GM13977 (cell line): ENCODE data around the gene PRDM16.

Experiments used
- DNase-seq: peaks from one replicate; pipeline ENCODE4 v3.0.0; 2012; ENCODE audit warnings: low spot score
- in situ Hi-C: fragments of 300-500 bp; cut with MboI; formaldehyde crosslinking; loops from one replicate; pipeline ENCODE4 v1.12.0; 2022; ENCODE audit warnings: low sequenced_read_pairs, low pct_unique_long_range_greater_than_20kb, mixed read lengths, inconsistent platforms; ENCODE audit not compliant: unreplicated experiment
- TF ChIP-seq, protein P1 (sequence below): IDR thresholded peaks from 2 replicates; pipeline ENCODE4 v1.5.1; 2012; ENCODE audit warnings: mild to moderate bottlenecking, control low read depth; ENCODE audit not compliant: insufficient read depth; ENCODE audit errors: extremely low read depth, missing control alignments

Gene PRDM16

DNA sequence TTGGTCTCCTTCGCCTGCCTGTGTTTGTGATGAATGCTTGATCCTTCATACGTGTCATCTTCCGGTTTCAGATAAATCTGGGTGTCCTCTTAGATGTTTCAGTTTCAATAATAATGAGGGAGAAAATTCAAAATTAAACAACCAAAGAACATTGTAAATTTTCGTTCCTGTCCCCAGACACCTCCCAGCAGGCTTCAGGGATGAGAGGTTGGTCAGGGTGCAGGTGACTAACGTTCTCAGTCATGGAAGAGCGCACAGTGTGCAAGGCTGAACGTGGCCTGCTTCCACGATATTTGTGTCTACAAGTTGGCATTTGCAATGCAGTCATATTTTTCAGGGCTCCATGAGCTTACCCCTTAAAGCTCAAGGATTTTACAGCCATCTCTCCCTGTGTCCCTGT lies 238.4 kb downstream of the PRDM16 start:
- in situ Hi-C loops: no loop called here
- no peak for DNase-seq

DNA sequence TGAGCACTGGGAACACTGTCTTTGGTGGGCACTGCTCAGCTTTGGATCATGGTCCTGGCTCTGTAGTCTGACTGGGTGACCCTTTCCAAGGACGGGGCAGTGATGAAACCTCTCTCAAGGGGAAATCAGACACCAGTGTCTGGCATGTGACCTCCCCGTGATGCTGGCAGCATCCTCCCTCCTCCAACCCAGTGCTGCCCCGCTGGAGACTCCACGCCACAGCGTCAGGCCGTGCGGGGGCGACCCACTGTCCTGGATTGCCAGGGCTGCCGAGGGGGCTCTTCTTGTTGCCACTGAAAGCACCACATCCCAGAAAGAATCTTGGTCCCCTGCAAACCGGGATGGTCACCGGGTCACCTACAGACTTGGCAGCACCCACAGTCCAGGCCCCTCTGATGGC lies 239.1 kb downstream of the PRDM16 start:
- TF ChIP-seq, protein P1, sequence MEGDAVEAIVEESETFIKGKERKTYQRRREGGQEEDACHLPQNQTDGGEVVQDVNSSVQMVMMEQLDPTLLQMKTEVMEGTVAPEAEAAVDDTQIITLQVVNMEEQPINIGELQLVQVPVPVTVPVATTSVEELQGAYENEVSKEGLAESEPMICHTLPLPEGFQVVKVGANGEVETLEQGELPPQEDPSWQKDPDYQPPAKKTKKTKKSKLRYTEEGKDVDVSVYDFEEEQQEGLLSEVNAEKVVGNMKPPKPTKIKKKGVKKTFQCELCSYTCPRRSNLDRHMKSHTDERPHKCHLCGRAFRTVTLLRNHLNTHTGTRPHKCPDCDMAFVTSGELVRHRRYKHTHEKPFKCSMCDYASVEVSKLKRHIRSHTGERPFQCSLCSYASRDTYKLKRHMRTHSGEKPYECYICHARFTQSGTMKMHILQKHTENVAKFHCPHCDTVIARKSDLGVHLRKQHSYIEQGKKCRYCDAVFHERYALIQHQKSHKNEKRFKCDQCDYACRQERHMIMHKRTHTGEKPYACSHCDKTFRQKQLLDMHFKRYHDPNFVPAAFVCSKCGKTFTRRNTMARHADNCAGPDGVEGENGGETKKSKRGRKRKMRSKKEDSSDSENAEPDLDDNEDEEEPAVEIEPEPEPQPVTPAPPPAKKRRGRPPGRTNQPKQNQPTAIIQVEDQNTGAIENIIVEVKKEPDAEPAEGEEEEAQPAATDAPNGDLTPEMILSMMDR: no peak
- in situ Hi-C loops: no loop called here
- DNase-seq: no peak

More for the DNA sequence above, 238.4 kb downstream of the PRDM16 start:
- TF ChIP-seq, protein P1: no peak

- TF ChIP-seq, protein P1: no peak
- in situ Hi-C loops: no loop called here
These were observed 241.9 kb downstream of the PRDM16 start for GRCh38 chr1:3310718-3311400.

DNA sequence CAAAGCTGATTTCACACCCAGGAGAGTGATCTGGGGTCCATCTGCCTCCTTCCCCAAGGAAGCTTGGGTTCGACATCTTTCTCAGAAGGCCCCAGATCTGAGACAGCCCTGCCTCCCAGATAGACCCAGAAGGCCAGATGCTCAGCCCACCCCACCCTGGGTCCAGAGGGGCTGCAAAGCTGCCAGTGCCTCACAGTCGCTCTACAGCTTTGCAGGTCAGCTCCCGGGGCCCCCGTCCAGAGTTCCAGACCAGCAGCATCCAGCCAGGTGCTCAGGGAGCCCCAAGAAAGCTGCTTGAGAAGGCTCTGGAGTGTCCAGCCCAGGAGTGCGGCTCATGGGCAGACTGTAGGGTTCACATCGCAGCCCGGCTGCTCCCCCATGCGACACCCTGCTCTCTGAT lies 242.7 kb downstream of the PRDM16 start:
- TF ChIP-seq, protein P1: no peak
- DNase-seq: no peak
- in situ Hi-C loops: no loop called here

More at GRCh38 chr1:3310718-3311400, 241.9 kb downstream of the PRDM16 start:
- no peak for DNase-seq

DNA sequence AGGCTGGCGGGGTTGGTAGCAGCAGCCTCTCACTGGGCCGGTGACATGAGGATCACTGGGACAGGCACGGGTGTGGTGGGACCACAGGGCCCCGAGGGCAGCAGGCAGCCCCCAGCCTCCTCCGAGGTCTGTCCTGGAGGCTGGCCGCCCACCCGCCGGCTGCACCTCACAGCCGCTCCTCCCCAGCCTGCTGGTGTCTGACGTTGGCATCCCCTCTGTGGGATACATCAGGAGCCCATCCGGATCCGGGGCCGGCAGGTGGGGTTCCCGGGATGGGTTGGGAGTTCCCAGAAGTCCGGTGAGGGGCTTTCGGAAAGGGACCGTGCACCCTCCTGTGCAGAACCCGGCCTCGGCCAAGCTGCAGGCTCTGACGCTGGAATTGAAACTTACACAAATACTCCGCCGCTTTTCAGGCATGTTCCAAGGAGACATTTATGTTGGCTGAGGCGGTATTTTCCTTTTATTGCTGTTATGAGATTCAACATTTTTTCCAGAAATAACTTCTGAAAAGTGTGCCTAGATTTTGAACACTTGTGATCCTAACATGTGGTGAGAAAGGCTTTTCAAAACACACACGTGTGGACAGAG lies 243.4 kb downstream of the PRDM16 start:
- in situ Hi-C loops: no loop called here
- no peak for DNase-seq
- TF ChIP-seq, protein P1: no peak

DNA sequence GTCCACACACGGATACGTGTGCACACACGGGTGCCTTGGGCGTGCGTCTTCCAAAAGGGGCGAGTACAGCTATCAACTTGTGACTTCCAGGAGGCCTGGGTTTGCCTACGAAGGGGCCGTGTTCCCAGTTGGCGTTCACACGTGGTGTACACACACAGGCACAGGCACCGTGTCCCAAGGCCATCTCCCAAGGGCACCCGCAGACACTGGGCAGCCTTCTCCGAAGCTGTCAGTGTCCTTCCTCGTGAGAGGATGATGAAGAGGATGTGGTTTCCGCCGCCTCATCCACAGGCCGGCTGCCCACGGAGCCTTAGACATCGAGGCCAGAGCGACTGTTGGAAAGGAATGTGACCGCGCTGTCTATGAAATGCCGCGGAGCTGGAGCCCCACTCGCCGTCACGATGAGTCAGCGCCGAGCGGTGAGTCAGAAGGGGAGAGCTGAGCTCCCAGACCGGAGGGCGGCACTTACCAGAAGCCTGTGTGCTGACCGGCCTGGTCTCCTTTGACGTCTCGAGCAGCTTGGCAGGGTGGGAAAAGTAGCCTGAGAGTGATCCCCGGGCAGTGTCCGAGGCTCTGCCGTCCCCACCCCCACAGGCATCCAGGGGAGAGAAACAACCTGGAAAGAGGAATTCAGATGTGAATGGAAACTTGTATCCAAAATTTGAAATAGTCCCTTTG lies 244.0 kb downstream of the PRDM16 start:
- TF ChIP-seq, protein P1: no peak
- no peak for DNase-seq
- in situ Hi-C loops: no loop called here
